Measurements from ENCODE around the gene RIC8B.

GRCh38 chr12:106878804-106879203, 104.3 kb downstream of the RIC8B start:
- TF ChIP-seq, protein P1, sequence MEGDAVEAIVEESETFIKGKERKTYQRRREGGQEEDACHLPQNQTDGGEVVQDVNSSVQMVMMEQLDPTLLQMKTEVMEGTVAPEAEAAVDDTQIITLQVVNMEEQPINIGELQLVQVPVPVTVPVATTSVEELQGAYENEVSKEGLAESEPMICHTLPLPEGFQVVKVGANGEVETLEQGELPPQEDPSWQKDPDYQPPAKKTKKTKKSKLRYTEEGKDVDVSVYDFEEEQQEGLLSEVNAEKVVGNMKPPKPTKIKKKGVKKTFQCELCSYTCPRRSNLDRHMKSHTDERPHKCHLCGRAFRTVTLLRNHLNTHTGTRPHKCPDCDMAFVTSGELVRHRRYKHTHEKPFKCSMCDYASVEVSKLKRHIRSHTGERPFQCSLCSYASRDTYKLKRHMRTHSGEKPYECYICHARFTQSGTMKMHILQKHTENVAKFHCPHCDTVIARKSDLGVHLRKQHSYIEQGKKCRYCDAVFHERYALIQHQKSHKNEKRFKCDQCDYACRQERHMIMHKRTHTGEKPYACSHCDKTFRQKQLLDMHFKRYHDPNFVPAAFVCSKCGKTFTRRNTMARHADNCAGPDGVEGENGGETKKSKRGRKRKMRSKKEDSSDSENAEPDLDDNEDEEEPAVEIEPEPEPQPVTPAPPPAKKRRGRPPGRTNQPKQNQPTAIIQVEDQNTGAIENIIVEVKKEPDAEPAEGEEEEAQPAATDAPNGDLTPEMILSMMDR (conservative IDR thresholded peaks at IDR 0.05), result no peak
- TF ChIP-seq EZH2 (IDR thresholded peaks at IDR 0.05; ENCODE audit: low read depth), result no peak
